GM21381 (cell line): ENCODE measurements around the gene ATP5MC3.
"Not testable (repeated sequence)": the region's sequence is repeated elsewhere in the genome, so short reads cannot be mapped to it uniquely, and the experiment has no call there.

Experiments used
- ATAC-seq: cut with Tn5 transposase; IDR thresholded peaks from one replicate; pipeline ENCODE4 v1.9.1; 2021; ENCODE audit warnings: mild to moderate bottlenecking, moderate library complexity; ENCODE audit not compliant: unreplicated experiment

ATP5MC3 gene

GRCh38 chr2:175181104-175181876, at the start of gene ATP5MC3:
ATP5MC3 (minus strand) TSS chr2:175181710; CDS start chr2:175181393, 317 bp downstream.
- ATAC-seq = peak; percentile 85

- not testable (repeated sequence) for ATAC-seq
Observed at GRCh38 chr2:175228601-175229000, 47.1 kb upstream of the ATP5MC3 start.

- no peak for ATAC-seq
Observed at GRCh38 chr2:175228179-175228578, 46.7 kb upstream of the ATP5MC3 start.

GRCh38 chr2:175227393-175227792, 45.9 kb upstream of the ATP5MC3 start:
- ATAC-seq = no peak

- ATAC-seq = no peak
Observed at GRCh38 chr2:175220075-175220474, 38.6 kb upstream of the ATP5MC3 start.

- no peak for ATAC-seq
Observed at GRCh38 chr2:175218551-175218950, 37.0 kb upstream of the ATP5MC3 start.

- no peak for ATAC-seq
Observed at GRCh38 chr2:175207741-175208438, 26.4 kb upstream of the ATP5MC3 start.

- ATAC-seq = no peak
Observed at GRCh38 chr2:175206866-175207265, 25.4 kb upstream of the ATP5MC3 start.

GRCh38 chr2:175205523-175205922, 24.0 kb upstream of the ATP5MC3 start:
- ATAC-seq = no peak

GRCh38 chr2:175203621-175204496, 22.3 kb upstream of the ATP5MC3 start:
- ATAC-seq = peak; percentile 88

GRCh38 chr2:175195012-175195411, 13.5 kb upstream of the ATP5MC3 start:
- no peak for ATAC-seq

- ATAC-seq = no peak
Observed at GRCh38 chr2:175188761-175189160, 7.3 kb upstream of the ATP5MC3 start.

- ATAC-seq = no peak
Observed at GRCh38 chr2:175187378-175187777, 5.9 kb upstream of the ATP5MC3 start.

- ATAC-seq = no peak
Observed at GRCh38 chr2:175183674-175184073, 2.2 kb upstream of the ATP5MC3 start.

GRCh38 chr2:175181877-175182308, 383 bp upstream of the ATP5MC3 start:
- peak; percentile 1 for ATAC-seq

- peak; percentile 43 for ATAC-seq
Observed at GRCh38 chr2:175180701-175181103, 808 bp downstream of the ATP5MC3 start.

- ATAC-seq = no peak
Observed at GRCh38 chr2:175176624-175177023, 4.9 kb downstream of the ATP5MC3 start.

GRCh38 chr2:175175896-175176295, 5.6 kb downstream of the ATP5MC3 start:
- ATAC-seq = no peak

- ATAC-seq = no peak
Observed at GRCh38 chr2:175175320-175175719, 6.2 kb downstream of the ATP5MC3 start.

GRCh38 chr2:175170659-175171304, 10.7 kb downstream of the ATP5MC3 start:
- no peak for ATAC-seq

GRCh38 chr2:175169191-175169590, 12.3 kb downstream of the ATP5MC3 start:
- no peak for ATAC-seq
